HFF-Myc (cell line): Measurements from ENCODE around the gene GFER.

Source experiments
- DNase-seq: peaks from one replicate; pipeline ENCODE4 v3.0.0-alpha.2; 2011; ENCODE audit warnings: low read depth; ENCODE audit errors: extremely low read depth
- H3K4me3 ChIP-seq: replicated peaks from 2 replicates; pipeline ENCODE4 v1.5.1; 2011; ENCODE audit warnings: low read depth, mild to moderate bottlenecking, control low read depth, low read length
- TF ChIP-seq, protein P1 (sequence below): IDR thresholded peaks from 2 replicates; pipeline ENCODE4 v1.5.1; 2012; ENCODE audit warnings: mild to moderate bottlenecking, low read depth, low read length, control low read depth; ENCODE audit errors: missing control alignments

GFER gene

DNA sequence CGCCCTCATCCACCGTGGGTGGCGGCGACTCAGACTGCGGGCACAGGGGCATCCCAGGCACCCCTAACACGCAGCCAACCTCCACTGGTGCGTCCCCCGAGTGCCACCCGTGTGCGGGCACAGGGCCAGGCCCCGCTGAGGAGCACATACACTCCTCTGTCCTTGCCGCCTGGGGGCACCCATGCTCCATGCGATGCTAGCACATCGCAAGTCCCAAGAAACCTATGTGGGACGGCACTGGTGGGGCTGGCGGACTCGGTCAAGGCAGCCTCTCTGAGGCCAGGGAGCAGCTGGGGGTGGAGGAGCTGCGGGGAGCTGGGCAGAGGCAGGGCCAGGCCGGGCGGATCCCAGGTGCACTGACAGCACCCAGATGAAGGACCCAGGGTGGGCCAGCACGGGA is 21.7 kb downstream of the GFER start:
- TF ChIP-seq, protein P1, sequence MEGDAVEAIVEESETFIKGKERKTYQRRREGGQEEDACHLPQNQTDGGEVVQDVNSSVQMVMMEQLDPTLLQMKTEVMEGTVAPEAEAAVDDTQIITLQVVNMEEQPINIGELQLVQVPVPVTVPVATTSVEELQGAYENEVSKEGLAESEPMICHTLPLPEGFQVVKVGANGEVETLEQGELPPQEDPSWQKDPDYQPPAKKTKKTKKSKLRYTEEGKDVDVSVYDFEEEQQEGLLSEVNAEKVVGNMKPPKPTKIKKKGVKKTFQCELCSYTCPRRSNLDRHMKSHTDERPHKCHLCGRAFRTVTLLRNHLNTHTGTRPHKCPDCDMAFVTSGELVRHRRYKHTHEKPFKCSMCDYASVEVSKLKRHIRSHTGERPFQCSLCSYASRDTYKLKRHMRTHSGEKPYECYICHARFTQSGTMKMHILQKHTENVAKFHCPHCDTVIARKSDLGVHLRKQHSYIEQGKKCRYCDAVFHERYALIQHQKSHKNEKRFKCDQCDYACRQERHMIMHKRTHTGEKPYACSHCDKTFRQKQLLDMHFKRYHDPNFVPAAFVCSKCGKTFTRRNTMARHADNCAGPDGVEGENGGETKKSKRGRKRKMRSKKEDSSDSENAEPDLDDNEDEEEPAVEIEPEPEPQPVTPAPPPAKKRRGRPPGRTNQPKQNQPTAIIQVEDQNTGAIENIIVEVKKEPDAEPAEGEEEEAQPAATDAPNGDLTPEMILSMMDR = no peak
- no peak for DNase-seq
- H3K4me3 ChIP-seq = no peak overlapping the region

DNA sequence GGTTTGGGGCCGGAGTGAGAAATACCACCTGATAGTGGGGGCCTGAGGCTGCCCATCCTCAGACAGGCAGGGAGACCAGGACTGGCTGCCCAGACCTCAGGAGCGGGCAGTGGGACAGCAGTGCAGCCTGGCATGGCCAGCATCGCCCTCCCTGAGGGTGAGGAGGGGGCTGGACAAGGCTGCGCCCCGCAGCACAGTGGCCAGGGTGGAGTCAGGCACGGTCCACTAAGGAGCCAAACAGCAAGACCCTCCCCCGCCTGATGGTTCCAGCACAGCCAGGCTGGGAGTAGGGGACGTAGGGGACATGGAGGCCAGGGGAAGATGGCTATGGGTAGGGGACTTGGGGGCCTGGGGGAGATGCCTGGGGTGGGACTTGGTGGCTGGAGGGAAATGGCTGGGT is 22.3 kb downstream of the GFER start:
- no peak for DNase-seq
- TF ChIP-seq, protein P1 = no peak
- H3K4me3 ChIP-seq = no peak overlapping the region

DNA sequence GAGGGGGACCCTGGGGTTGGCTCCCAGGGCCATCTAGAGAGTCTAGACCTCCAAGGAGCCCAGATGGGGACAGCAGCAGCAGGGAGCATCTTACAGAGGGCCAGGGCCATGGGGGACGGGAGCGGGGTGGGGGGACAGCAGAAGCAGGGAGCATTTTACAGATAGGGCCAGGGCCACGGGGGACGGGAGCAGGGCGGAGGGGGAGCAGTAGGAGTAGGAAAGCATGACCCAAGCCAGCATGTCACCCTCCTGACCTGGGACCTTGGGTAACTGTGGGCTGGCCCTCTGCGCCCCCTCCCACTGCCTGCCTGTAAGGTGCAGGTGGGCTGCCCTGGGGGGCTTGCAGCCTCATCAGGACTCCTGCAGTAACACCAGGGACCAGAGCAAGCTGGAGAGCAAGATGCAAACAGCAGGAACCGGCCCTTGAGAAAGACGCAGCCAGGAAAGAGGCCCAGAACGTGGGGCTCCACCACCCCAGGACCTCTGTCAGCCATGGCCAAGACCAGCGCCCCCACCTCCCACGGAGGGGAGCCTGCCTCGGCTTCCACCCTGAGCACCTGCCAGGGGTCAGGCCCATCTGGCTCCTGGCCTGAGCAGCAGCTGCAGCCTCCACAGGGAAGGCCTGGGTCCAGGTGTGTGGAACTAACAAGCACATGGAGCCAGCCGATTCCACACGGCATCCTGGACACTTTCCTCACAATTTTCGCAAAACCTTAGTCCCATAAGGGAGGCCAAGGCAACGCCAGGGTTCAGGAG is 23.3 kb downstream of the GFER start:
- peak overlapping the region; percentile 69 for H3K4me3 ChIP-seq
- DNase-seq = no peak
- TF ChIP-seq, protein P1 = no peak

DNA sequence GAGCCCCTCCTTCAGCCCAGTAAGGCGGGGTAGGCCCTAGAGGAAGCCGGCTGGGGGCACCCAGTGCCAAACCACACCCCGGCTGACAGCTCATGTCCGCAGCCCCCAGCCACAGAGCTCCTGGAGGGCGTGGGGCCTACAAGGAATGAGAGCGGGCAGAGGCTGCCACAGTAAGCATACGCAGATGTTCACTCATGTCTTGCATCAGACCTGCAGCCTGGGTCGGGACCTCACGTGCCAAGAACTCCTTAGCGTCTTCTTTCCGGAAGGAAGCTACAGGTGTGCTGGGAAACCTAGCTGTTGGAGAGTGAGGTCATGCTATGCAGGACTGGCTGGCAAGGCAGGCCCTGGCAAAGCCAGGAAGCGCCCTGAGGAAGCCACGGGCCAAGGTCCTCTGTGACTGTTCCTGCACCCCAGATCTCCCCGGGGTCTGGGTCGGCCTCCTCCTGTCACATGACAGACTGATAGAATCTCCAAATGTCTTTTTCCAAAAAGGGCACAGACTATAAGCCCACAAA is 24.1 kb downstream of the GFER start:
- TF ChIP-seq, protein P1 = no peak
- DNase-seq = no peak
- H3K4me3 ChIP-seq = peak overlapping the region; percentile 69

DNA sequence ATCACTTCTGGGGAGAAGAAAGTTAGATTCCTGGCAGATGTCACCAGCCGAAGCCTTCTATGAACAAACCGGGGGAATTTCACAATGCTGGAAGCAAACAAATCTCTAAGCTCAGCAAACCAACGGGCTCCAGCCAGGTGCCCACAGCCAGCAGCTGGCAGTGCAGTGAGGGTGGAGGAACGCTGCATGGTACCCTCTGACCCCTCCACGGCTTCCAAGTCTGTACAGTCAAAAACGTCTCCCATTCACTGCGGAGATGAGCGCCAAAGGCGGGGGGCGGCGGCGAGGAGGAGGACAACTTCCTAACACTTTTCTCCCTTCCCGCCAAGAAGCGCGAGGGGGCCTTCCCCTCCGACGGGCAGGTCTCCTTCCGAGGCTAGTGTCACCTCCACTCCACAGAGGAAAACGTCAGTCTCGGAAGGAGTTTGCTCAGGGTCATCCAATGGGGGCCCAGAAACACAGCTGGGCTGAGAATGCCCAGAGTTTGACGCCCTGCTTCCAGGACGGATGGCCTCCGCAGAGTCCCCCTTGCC is 24.7 kb downstream of the GFER start:
- peak overlapping the region; percentile 69 for H3K4me3 ChIP-seq
- TF ChIP-seq, protein P1 = no peak
- no peak for DNase-seq

DNA sequence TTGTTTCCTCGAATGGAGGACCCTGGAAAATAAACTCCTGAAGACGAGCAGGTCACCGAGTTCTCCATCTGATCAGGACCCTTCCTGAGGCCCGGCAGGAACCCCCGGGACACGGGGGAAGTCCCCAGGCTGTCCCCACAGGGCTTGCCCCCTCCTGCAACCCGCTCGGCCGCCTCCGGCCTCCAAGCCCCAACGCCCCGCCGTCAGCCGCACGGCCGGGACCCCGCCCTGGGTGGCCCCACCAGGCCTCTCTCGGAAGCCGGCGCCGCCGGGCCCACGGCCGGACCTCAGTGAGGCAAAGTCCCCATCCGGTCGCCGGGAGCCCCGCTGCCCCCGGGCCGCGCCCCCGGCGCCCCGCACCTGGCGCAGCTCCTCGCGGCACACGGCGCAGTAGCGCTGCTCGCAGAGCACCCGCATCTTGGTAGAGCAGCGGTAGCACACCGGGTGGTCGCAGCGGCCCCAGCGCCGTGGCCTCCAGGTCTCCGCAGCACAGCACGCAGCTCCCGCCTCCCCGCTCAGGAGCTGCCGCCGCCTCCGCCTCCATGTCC is 25.2 kb downstream of the GFER start:
- TF ChIP-seq, protein P1 = no peak
- H3K4me3 ChIP-seq = peak overlapping the region; percentile 69
- no peak for DNase-seq
